Uterine smooth muscle cell (primary cell): ENCODE measurements around the gene PRDX6. TPM values are rescaled to one million over a fixed set of nuclear protein-coding genes. Genes with fewer than 3 reads are reported as not detected.

ENCODE experiments used
- total RNA-seq: library from RNA; depleted of rRNA; stranded (reverse); fragments of >200 nt; gene quantifications from 2 replicates; pipeline ENCODE4 v1.2.3, GENCODE V29; 2014

Gene PRDX6
- total RNA-seq = 275 and 327 TPM in 2 replicates

DNA sequence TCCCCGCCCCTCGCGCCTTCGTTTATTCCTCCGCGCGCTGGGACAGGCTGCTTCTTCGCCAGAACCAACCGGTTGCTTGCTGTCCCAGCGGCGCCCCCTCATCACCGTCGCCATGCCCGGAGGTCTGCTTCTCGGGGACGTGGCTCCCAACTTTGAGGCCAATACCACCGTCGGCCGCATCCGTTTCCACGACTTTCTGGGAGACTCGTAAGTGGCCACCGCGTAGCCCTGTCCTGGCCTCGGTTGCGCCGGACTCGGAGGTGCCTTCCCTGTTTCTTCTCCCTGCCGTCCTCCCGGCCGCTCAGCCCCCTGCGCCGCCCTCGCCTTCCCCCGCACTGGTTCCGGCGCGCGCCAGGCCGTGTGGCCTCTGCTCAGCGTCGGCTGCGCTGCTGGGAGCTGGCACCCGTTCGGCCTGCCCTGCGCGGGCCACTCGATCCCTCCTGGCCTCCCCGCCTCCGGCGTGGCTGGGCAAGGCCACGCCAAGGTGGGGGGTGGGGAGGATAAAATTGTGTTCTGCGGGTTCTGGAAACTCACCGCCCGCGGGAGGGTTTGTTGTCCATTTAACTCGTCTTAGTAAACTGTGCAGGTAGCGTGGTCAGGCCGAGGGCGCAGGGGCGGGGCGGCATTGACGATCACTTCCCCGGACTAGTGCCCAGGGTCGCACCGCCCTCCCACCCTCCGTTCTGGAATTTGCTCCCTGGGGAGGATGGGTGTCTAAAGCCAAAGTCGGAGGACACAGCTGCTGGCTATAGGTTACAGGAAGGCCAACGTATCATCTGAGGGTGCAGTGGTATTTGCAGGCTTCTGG is at the start of gene PRDX6:
PRDX6 (plus strand) TSS at position 50 of the 808 bp plus-strand sequence; CDS start at position 113, 63 bp downstream.

Other genes starting within 250 kb of the PRDX6 start
- not detected in 2 replicates for gene SLC9C2, start 125.7 kb downstream of the PRDX6 start, total RNA-seq
- not detected in 2 replicates for gene TEX50, start 158.0 kb downstream of the PRDX6 start, total RNA-seq
- gene ANKRD45, start 192.5 kb downstream of the PRDX6 start, total RNA-seq = under 0.01 and 1.1 TPM in 2 replicates
- 40.1 and 40.7 TPM in 2 replicates for gene KLHL20, start 237.6 kb downstream of the PRDX6 start, total RNA-seq